Ovary (tissue), 3 donors: Measurements from ENCODE around the gene NCAM1.

ENCODE experiments used
- EP300 ChIP-seq: sonication (generic); formaldehyde crosslinking; IDR thresholded peaks from one replicate; pipeline ENCODE4 v1.6.1; 2017; ENCODE audit warnings: antibody characterized with exemption
- POLR2A ChIP-seq: fragments of 450-650 bp; IDR thresholded peaks from one replicate; pipeline ENCODE4 v1.6.1; 2017; ENCODE audit warnings: antibody characterized with exemption, mild to moderate bottlenecking, moderate library complexity
- TF ChIP-seq, protein P1 (sequence below), 3 donors: fragments of 450-650 bp in 2 of 3; fragments of 200-600 bp in 1 of 3; IDR thresholded peaks; one replicate each; pipeline versions ENCODE4 v1.5.1 to v1.8.0; 2016 to 2022; ENCODE audit warnings: antibody characterized with exemption in 3 of 3, mild to moderate bottlenecking in 1 of 3
- donor health status: DM: no; HTN: no; CAD: no.

GRCh38 chr11:113084297-113084696, 123.1 kb downstream of the NCAM1 start:
- TF ChIP-seq, protein P1, sequence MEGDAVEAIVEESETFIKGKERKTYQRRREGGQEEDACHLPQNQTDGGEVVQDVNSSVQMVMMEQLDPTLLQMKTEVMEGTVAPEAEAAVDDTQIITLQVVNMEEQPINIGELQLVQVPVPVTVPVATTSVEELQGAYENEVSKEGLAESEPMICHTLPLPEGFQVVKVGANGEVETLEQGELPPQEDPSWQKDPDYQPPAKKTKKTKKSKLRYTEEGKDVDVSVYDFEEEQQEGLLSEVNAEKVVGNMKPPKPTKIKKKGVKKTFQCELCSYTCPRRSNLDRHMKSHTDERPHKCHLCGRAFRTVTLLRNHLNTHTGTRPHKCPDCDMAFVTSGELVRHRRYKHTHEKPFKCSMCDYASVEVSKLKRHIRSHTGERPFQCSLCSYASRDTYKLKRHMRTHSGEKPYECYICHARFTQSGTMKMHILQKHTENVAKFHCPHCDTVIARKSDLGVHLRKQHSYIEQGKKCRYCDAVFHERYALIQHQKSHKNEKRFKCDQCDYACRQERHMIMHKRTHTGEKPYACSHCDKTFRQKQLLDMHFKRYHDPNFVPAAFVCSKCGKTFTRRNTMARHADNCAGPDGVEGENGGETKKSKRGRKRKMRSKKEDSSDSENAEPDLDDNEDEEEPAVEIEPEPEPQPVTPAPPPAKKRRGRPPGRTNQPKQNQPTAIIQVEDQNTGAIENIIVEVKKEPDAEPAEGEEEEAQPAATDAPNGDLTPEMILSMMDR (IDR thresholded peaks at IDR 0.05), result no peak
- TF ChIP-seq POLR2A, result no peak
- TF ChIP-seq EP300, result no peak
